A673 (cell line): ENCODE results near the gene PDGFA.

Experiments
- CTCF ChIP-seq: fragments of 300-800, 200-600 bp; sonication (generic); conservative IDR thresholded peaks from 2 replicates; pipeline ENCODE4 v1.5.1; 2017; ENCODE audit warnings: low read depth, mild to moderate bottlenecking, antibody characterized with exemption, low read length, moderate library complexity, mixed read lengths
- EZH2 ChIP-seq: fragments of 200-600 bp; sonication (generic); IDR thresholded peaks from 2 replicates; pipeline ENCODE4 v1.6.1; 2017; ENCODE audit warnings: borderline replicate concordance, low read depth, mild to moderate bottlenecking, mixed read lengths, antibody characterized with exemption, low read length; ENCODE audit not compliant: poor library complexity, severe bottlenecking

DNA sequence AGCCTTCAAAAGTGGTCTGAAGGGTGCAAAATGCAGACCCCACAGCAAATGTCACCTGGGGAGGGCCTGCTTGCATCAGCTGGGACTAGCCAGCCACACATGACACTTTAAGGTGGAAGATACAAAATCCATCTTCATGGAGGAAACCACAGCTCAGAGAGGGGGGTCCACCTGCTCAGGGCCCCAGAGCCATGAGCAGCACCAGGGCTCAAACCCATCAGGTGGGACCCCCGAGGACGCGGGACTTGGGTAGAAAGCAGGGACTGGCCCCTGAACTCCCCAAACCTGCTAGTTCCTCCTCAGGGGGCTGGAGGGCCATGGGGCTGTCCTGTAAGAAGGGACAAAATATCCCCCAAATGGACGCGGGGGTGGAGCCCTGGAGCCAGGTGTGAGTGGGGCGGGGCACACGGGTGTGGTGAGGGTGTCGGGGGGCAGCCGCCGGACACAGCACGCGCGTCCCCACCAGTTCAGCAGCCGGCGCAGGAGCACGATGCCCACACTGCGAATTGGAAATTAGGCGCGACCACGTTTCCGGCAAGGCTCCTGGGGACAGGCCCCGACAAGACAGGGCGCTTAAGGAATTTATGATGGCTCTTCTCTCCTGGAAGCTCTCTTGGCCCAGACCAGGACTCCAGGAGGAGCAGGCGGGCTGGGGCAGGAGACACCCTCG is 8.0 kb downstream of the PDGFA start:
- TF ChIP-seq CTCF = no peak
- TF ChIP-seq EZH2 = no peak
